HepG2 (cell line): ENCODE data around the gene MIF4GD. TPM values are rescaled to one million over a fixed set of nuclear protein-coding genes. Genes with fewer than 3 reads are reported as not detected.

Source experiments
- EED ChIP-seq: sonication (generic); formaldehyde crosslinking; IDR thresholded peaks from 2 replicates; pipeline ENCODE4 v1.5.0; 2020; ENCODE audit warnings: mild to moderate bottlenecking, missing genetic modification reagents
- EHMT2 ChIP-seq: fragments of 200-600 bp; sonication (generic); IDR thresholded peaks from 2 replicates; pipeline ENCODE4 v1.7.0; 2017; ENCODE audit warnings: antibody characterized with exemption, low read depth, low read length, borderline replicate concordance
- ELF4 ChIP-seq: sonication (generic); formaldehyde crosslinking; IDR thresholded peaks from 2 replicates; pipeline ENCODE4 v1.5.0; 2020; ENCODE audit warnings: missing genetic modification reagents, mild to moderate bottlenecking, moderate library complexity, borderline replicate concordance
- GTF2F1 ChIP-seq: fragments of 150-350 bp; IDR thresholded peaks from 2 replicates; pipeline ENCODE4 v1.6.1; 2014; ENCODE audit warnings: low read length
- IKZF4 ChIP-seq: sonication (generic); formaldehyde crosslinking; IDR thresholded peaks from 2 replicates; pipeline ENCODE4 v1.5.1; 2020; ENCODE audit warnings: borderline replicate concordance, mild to moderate bottlenecking, low read depth, missing genetic modification reagents; ENCODE audit errors: not compliant biosample characterization
- POLR2AphosphoS5 ChIP-seq: IDR thresholded peaks from 2 replicates; pipeline ENCODE4 v1.6.1; 2012; ENCODE audit warnings: low read depth, low read length
- PPARG ChIP-seq: conservative IDR thresholded peaks from 2 replicates; pipeline ENCODE4 v1.6.1; 2016; ENCODE audit warnings: missing biosample characterization, missing genetic modification reagents
- RBM39 ChIP-seq: fragments of 200-400 bp; formaldehyde crosslinking; IDR thresholded peaks from one replicate; pipeline ENCODE4 v1.6.1; 2018; ENCODE audit warnings: antibody characterized with exemption, mild to moderate bottlenecking, low read depth, low read length; ENCODE audit not compliant: poor library complexity, severe bottlenecking
- RFX5 ChIP-seq: IDR thresholded peaks from 2 replicates; pipeline ENCODE4 v1.6.1; 2011; ENCODE audit warnings: low read depth, low read length, improper control_type of control experiment
- SMYD3 ChIP-seq: sonication (generic); formaldehyde crosslinking; IDR thresholded peaks from 2 replicates; pipeline ENCODE4 v1.8.1; 2023; ENCODE audit warnings: mild to moderate bottlenecking, missing genetic modification reagents
- SP140L ChIP-seq: sonication (generic); formaldehyde crosslinking; IDR thresholded peaks from 2 replicates; pipeline ENCODE4 v1.4.0; 2020; ENCODE audit warnings: missing genetic modification reagents, borderline replicate concordance
- SRF ChIP-seq: IDR thresholded peaks from 2 replicates; pipeline ENCODE4 v1.6.1; 2011; ENCODE audit warnings: mild to moderate bottlenecking, low read depth, low read length, moderate library complexity
- STAT5B ChIP-seq: sonication (generic); formaldehyde crosslinking; IDR thresholded peaks from 2 replicates; pipeline ENCODE4 v1.4.0; 2020; ENCODE audit warnings: missing genetic modification reagents
- ZNF12 ChIP-seq: sonication (generic); formaldehyde crosslinking; IDR thresholded peaks from 2 replicates; pipeline ENCODE4 v1.5.0; 2020; ENCODE audit warnings: missing genetic modification reagents
- ZNF672 ChIP-seq: sonication (generic); formaldehyde crosslinking; IDR thresholded peaks from 2 replicates; pipeline ENCODE4 v1.8.1; 2022; ENCODE audit warnings: missing genetic modification reagents
- ZNF775 ChIP-seq: sonication (generic); formaldehyde crosslinking; IDR thresholded peaks from 2 replicates; pipeline ENCODE4 v1.4.0; 2020; ENCODE audit warnings: missing genetic modification reagents, mild to moderate bottlenecking, moderate library complexity, borderline replicate concordance
- polyA plus RNA-seq, 8 experiments: library from polyadenylated mRNA; depleted of rRNA in 3 of 8; stranded (reverse) in 7 of 8; unstranded in 1 of 8; fragments of >200 nt; fragmentation: Illumina TruSeq in 4 of 8; extraction: Trizol in 4 of 8; gene quantifications; 2 replicates each; pipeline versions ENCODE4 v1.2.1 to v1.2.3, GENCODE V29; 2011 to 2016; ENCODE audit warnings: low read depth in 4 of 8, missing spikeins in 1 of 8, mixed read lengths in 1 of 8; ENCODE audit not compliant: insufficient read depth in 1 of 8
- total RNA-seq, 5 experiments: library from RNA; depleted of rRNA; stranded (reverse); fragments of >200 nt; fragmentation: Illumina TruSeq; extraction: Trizol; gene quantifications; 2 replicates each; pipeline ENCODE4 v1.2.3, GENCODE V29; 2016; ENCODE audit warnings: low read depth in 1 of 5
- TF ChIP-seq, protein P1 (sequence below): sonication (generic); formaldehyde crosslinking; IDR thresholded peaks from 2 replicates; pipeline ENCODE4 v1.5.0; 2020; ENCODE audit warnings: mild to moderate bottlenecking, missing genetic modification reagents
- TF ChIP-seq, protein P2 (sequence below): sonication (generic); formaldehyde crosslinking; IDR thresholded peaks from 2 replicates; pipeline ENCODE4 v1.4.0; 2020; ENCODE audit warnings: mild to moderate bottlenecking, missing genetic modification reagents, borderline replicate concordance
- TF ChIP-seq, protein P3 (sequence below): IDR thresholded peaks from 2 replicates; pipeline ENCODE4 v1.6.1; 2016; ENCODE audit warnings: missing genetic modification reagents, missing compliant biosample characterization
- TF ChIP-seq, protein P4 (sequence below): sonication (generic); formaldehyde crosslinking; IDR thresholded peaks from 2 replicates; pipeline ENCODE4 v1.8.1; 2022; ENCODE audit warnings: mild to moderate bottlenecking, missing genetic modification reagents
- TF ChIP-seq, protein P5 (sequence below): sonication (generic); formaldehyde crosslinking; conservative IDR thresholded peaks from 2 replicates; pipeline ENCODE4 v1.4.0; 2020; ENCODE audit warnings: missing genetic modification reagents

Gene MIF4GD
- total and polyA plus RNA-seq, 2 of the 13 experiments (the other 11 are each of a cell fraction or from before 2014, with no cell fraction given): 14.0 to 28.0 TPM

DNA sequence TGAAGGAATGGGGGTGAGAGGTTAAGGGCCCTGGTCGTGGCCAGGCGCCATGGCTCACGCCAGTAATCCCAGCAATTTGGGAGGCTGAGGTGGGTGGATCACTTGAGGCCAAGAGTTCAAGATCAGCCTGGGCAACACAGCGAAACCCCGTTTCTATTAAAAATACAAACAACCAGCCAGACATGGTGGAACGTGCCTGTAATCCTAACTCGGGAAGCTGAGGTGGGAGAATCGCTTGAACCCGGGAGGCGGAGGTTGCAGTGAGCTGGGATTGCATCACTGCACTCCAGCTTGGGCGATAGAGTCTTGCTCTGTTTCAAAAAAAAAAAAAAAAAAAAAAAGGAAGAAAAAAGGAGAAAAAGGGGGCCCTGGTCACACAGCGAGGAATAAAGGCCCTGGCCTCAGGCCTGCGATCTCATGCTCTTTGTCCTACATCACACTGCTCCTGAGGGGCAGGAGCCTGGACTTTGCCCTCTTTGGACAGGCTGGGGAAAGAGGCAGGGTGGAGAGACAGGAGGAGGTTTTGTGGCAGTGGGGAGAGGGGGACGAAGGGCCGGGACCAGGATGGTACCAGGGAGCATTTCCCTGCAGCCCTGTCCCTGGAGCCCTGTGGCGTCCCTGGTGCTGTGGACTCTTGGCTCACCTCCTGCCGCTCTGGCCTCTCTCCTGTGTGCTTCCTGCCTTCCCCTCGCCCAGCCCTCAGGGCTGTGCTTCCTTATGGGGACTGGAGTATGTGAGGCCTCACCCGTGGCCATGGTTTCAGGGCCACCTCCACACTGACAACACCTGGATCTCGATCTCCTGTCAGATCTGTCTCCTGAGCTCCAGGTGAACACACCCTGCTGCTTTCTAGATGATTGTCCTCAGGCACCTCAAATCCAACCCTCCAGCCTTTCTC, 38.0 kb upstream of the MIF4GD start (continued):
- TF ChIP-seq, protein P1, sequence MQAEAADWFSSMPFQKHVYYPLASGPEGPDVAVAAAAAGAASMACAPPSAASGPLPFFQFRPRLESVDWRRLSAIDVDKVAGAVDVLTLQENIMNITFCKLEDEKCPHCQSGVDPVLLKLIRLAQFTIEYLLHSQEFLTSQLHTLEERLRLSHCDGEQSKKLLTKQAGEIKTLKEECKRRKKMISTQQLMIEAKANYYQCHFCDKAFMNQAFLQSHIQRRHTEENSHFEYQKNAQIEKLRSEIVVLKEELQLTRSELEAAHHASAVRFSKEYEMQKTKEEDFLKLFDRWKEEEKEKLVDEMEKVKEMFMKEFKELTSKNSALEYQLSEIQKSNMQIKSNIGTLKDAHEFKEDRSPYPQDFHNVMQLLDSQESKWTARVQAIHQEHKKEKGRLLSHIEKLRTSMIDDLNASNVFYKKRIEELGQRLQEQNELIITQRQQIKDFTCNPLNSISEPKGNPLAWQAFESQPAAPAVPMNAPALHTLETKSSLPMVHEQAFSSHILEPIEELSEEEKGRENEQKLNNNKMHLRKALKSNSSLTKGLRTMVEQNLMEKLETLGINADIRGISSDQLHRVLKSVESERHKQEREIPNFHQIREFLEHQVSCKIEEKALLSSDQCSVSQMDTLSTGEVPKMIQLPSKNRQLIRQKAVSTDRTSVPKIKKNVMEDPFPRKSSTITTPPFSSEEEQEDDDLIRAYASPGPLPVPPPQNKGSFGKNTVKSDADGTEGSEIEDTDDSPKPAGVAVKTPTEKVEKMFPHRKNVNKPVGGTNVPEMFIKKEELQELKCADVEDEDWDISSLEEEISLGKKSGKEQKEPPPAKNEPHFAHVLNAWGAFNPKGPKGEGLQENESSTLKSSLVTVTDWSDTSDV: no peak
- TF ChIP-seq, protein P2, sequence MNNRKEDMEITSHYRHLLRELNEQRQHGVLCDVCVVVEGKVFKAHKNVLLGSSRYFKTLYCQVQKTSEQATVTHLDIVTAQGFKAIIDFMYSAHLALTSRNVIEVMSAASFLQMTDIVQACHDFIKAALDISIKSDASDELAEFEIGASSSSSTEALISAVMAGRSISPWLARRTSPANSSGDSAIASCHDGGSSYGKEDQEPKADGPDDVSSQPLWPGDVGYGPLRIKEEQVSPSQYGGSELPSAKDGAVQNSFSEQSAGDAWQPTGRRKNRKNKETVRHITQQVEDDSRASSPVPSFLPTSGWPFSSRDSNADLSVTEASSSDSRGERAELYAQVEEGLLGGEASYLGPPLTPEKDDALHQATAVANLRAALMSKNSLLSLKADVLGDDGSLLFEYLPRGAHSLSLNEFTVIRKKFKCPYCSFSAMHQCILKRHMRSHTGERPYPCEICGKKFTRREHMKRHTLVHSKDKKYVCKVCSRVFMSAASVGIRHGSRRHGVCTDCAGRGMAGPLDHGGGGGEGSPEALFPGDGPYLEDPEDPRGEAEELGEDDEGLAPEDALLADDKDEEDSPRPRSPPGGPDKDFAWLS (CRISPR knock-in tag): 0 out of 2 replicates have a peak, but pooled peaks have one; percentile 70
- TF ChIP-seq GTF2F1 (0 out of 2 replicates have a peak, but pooled peaks have one; percentile 40), ZNF12 (CRISPR knock-in tag) (no peak; the same call in 1 of the 2 replicates), RBM39 (peak; percentile 86), SRF (0 out of 2 replicates have a peak, but pooled peaks have one; percentile 1), STAT5B (CRISPR knock-in tag) (no peak), SMYD3 (CRISPR knock-in tag) (peak; percentile 76; the same call in 1 of the 2 replicates), PPARG (CRISPR knock-in tag) (peak; percentile 99), EHMT2 (peak; percentile 65; the same call in 1 of the 2 replicates), ZNF672 (no peak), POLR2AphosphoS5 (peak; percentile 81), ELF4 (CRISPR knock-in tag) (no peak), SP140L (no peak), RFX5 (no peak), ZNF775 (CRISPR knock-in tag) (no peak), EED (CRISPR knock-in tag) (no peak), IKZF4 (CRISPR knock-in tag) (peak; percentile 45)
- TF ChIP-seq, protein P3, sequence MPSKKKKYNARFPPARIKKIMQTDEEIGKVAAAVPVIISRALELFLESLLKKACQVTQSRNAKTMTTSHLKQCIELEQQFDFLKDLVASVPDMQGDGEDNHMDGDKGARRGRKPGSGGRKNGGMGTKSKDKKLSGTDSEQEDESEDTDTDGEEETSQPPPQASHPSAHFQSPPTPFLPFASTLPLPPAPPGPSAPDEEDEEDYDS (CRISPR knock-in tag): peak; percentile 61; the same call in 1 of the 2 replicates
- TF ChIP-seq, protein P4, sequence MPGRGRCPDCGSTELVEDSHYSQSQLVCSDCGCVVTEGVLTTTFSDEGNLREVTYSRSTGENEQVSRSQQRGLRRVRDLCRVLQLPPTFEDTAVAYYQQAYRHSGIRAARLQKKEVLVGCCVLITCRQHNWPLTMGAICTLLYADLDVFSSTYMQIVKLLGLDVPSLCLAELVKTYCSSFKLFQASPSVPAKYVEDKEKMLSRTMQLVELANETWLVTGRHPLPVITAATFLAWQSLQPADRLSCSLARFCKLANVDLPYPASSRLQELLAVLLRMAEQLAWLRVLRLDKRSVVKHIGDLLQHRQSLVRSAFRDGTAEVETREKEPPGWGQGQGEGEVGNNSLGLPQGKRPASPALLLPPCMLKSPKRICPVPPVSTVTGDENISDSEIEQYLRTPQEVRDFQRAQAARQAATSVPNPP (CRISPR knock-in tag): no peak
- TF ChIP-seq, protein P5, sequence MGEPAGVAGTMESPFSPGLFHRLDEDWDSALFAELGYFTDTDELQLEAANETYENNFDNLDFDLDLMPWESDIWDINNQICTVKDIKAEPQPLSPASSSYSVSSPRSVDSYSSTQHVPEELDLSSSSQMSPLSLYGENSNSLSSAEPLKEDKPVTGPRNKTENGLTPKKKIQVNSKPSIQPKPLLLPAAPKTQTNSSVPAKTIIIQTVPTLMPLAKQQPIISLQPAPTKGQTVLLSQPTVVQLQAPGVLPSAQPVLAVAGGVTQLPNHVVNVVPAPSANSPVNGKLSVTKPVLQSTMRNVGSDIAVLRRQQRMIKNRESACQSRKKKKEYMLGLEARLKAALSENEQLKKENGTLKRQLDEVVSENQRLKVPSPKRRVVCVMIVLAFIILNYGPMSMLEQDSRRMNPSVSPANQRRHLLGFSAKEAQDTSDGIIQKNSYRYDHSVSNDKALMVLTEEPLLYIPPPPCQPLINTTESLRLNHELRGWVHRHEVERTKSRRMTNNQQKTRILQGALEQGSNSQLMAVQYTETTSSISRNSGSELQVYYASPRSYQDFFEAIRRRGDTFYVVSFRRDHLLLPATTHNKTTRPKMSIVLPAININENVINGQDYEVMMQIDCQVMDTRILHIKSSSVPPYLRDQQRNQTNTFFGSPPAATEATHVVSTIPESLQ: peak; percentile 67; the same call in 1 of the 2 replicates
